ENCODE data around the gene IGSF21.

DNA sequence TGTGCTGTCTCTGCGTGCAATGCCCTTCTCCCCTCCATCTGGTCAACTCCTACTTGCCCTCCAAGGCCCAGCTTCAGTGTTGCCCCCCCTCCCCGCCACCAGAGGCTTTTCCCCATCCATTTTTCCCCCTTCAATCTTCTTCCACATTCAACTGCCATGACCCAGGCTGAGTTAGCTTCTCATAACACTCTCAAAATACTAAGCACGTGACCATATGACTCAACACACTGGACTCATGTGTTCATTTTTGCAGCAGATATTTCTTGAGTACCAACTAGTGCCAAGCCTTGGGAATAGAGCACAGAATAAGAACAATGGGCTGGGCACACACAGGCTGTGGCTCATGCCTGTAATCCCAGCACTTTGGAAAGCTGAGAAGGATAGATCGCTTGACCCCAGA lies 132.1 kb downstream of the IGSF21 start:
- TF ChIP-seq CTCF (IDR thresholded peaks at IDR 0.05) (no peak), POLR2A (IDR thresholded peaks at IDR 0.05) (no peak), POLR2AphosphoS5 (IDR thresholded peaks at IDR 0.05) (no peak)

Measured in prostate gland (tissue), 2 donors.